AML-193 (cell line): ENCODE measurements around the gene CHST1.

ENCODE experiments used
- DNase-seq, 2 experiments: peaks; one replicate each; lab custom pipeline; 2025; lab: John Stamatoyannopoulos, UW

Gene CHST1, protein sequence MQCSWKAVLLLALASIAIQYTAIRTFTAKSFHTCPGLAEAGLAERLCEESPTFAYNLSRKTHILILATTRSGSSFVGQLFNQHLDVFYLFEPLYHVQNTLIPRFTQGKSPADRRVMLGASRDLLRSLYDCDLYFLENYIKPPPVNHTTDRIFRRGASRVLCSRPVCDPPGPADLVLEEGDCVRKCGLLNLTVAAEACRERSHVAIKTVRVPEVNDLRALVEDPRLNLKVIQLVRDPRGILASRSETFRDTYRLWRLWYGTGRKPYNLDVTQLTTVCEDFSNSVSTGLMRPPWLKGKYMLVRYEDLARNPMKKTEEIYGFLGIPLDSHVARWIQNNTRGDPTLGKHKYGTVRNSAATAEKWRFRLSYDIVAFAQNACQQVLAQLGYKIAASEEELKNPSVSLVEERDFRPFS

DNA sequence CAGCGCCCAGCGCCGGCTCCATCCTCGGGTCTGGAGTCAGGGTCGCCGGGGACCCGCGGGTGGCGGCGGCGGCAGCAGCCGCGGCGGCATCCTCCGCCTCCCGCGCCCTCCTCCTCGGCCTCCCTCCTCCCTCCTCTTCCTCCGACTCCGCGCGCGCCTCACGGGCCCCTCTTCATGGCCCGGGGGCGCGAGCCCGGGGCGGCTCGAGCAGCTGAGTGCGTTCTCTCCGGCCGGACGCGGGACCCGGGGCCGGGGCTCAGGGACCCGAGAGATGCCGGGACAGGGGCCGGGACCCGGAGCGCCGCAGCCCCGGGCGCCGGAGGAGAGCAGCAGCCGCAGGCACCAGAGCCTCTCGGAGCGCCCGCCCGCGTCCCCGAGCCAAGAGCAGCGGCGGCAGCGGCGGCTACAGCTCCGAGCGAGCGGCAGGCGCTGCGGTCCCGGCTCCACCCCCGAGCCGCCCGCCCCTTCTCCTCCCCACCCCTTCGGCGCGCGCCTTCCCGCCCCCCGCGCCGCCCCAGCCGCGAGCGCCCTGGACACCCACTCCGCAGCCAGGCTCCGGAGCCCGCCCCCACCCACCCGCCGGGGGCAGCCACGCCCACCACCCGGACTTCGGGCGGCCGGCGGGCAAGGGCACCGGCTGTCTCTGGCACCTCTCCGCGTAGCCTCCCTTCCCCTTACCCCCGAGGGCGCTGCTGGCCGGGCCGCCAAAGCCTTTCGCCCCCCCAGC lies at the start of gene CHST1:
TSS of gene CHST1 (minus strand) at position 417 of the 727 bp plus-strand sequence. CDS start 14,699 bp downstream, outside the sequence.
- no peak for DNase-seq

DNA sequence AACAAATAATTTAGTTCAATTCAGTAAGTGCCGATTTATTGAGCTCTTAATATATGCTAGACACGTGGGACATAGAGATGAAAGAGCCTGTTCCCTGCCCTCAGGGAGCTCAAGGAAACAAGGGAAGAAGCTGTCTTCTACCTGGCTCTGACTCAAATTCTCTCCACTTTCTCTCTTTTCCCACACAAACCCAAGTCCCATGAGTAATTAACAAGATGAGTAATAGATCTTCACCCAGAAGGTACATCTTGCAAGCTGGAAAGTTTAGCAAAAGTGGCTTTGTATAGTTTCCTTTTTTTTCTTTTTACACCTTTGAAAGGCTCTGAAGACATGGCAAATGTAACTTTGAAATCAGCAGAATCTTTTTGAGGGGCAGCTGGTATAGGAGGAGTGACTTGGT lies 48.2 kb upstream of the CHST1 start:
- DNase-seq: no peak

DNA sequence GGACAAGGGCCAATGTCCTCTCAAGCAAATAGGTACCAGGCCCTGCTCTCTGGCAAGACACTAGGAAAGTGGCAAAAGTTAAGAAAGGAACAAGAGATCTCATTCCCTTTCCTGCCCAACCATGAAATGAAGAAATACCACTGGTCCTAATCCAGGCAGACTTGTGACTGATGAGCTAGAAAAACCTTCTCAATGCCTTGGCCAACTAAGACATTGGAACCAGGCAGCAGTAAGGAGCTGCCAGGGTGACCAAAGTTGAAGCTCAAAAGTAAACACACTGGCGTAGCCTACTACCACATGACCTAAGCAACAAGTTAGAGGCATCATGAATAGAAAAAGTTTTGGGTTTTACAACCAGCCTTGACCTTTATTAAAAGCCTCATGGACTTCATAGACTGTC lies 45.1 kb upstream of the CHST1 start:
- DNase-seq: no peak

DNA sequence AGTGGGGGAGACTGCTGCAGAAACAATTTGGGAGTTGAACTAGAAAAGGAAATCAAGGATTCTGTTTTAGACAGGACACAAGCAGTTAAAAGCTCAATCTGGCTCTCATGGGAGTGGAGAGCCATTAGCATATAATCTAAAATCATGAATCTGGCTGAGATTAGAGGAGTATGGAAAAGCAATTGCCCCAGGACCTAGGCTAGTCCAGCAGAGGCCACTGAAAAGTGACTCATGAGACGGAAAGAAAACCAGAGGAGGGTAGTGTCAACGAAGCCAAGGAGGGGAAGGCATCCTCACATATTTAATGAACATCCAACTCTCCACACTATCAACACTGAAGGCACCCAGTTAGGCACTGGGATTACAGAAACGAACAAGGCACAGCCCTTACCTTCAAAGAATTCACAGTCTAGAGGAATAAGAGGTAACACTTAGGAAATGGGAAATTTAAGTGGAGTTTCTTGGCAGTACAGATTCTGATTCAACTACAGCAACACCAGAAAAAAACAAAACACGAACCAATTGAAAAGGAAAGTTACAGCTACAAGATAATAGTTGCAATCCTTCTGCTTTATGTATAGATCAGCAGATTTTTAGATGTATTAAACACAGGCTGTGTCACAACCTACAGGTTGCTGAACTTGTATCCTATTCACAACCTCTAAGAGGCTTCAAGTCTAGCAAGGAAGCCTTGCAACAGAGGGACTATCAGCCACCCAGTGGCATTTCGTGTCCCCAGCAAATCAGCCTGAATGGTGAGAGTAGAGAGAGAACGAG lies 43.7 kb upstream of the CHST1 start:
- no peak for DNase-seq

DNA sequence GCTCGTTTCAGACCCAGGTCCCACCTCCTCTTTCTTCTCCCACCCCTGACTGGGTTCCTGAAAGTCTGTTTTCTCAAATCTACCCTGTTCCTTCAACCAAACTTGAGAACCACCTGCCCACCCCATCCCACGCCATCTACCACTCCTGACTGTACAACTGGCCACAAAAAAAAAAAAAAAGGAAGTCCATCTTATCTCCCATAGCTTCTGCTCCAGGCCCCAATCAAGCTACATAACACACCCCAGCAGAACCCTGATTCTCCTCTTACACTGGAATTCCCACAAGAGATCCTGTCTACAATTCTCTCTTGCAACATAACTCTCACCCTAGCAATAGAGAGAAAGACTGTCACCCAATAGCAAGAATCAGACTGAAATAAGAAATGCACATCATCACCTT lies 39.2 kb upstream of the CHST1 start:
- DNase-seq: no peak

DNA sequence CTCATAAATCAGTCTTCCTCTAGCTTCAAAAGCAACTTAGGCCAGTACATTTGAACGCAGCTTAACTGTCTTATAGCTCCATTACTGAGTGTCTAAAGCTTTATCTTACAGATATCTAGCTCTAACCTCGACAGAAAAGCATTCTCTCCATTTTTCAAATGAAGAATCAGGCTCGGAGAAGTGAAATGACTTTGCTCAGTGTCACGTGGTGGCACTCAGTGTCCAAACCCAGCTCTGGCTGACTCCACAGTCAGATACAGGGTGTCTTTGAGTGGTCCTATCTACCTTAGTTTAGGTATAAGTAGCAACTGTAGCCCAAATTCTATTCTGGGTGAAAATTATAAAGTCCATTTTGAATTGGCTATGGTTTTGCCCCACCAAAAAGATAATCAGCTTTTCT lies 38.7 kb upstream of the CHST1 start:
- no peak for DNase-seq

DNA sequence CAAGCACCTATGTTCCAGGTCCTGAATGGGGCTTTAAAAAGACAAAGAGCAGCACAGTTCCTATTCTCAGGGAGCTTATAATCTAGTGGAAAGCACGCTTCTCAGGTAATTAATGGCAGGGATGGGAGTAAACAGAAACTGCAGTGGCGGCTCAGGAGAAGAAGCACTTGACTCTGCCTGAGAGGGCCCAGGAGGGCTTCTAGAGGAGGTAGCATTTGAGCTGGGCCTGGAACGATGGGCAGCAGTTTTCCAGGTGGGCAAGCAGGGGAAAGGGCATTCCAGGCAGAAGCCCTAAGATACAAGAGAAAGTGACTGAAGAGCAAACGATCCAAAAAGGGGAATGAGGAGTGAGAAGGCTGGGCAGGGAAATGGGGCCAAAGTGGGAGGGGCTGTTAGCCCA lies 37.1 kb upstream of the CHST1 start:
- no peak for DNase-seq

DNA sequence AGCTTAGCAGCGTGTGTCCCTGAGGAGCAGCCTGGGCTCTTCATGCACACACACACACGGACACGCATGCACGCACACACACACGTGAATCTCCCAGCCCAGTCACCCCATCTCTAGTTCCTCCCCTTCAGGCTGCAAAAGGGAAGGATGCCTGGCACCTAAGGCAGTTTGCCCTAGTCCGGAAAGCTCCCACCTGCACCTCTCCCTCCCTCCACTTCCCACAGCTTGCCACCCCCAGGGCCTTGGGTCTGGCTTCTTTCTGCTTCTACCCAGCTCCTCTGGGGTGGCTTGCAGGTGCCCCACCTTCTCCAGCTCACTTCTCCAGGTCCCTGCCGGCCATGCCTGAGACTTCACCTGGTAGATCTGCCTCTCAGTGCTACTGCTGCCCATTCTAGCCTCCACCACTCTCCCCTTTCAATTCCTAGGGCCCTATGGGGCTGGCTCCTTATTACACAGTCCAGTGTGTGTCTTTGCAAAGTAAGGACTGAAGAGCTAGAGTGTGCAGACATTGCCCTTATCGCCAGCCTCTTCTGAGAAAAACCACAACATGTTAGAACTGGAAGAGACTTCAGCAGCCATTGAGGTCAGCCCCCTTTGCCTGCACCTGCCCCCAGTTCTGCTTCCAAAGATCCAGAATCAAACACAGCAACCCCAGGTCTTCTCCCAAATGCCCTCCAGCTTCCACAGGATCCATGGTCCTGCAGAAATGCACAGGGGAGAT lies 33.5 kb upstream of the CHST1 start:
- DNase-seq: no peak

DNA sequence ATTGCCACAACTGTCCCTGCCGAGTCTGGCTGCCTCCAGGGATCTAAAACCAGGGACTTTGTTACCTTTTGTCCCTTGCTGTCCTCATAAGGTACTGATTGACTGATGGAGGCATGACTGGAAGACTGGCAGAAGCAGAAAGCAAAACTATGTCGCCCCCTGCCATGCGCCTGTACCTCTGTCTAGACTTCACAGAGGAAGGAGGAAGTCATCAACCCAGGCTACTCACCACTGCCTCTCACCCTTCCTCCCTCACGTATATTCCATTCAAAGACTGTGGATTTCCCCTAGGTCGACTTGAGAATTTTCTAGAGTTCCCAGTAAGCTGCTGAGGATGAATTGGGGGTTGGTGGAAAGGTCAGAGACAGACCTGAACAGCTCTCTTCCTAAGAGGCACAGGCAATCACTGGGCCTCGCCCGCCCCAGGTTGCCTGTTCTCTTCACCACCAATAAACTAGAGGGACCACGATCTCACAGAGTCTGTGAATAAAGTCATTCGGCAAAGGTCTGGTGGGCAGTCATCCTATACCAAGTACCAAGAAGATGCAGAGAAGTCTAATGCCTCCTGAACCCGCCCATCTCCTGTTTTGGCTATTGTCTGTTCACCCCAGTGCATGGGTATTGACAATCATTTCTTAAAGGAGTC lies 27.5 kb upstream of the CHST1 start:
- DNase-seq: no peak

DNA sequence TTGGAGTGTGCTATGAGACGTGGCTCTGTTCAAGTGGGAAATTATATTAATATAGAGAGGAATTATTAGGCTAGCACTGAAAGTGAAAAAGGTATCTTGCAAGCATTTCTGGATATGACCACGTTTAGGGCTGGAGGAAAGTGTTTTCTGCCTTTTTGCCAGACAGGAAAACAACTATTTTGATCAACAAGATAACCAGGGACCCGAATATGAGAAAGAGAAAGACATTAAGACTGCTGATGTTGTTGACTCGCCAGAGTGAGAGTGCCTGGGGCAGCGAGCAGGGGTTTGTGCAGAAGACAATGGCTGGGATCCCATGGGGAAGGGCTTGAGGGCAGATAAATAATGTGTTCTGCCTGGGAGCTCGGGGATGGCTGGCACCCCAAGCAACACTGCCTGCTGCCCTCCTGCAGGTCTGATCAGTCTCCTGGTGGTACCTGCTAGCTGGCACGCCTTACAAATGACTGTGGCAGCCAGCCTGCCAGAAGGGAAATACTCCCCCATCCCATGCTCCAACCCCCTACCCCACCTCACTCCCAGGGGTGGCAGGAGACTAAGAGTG lies 23.1 kb upstream of the CHST1 start:
- no peak for DNase-seq

DNA sequence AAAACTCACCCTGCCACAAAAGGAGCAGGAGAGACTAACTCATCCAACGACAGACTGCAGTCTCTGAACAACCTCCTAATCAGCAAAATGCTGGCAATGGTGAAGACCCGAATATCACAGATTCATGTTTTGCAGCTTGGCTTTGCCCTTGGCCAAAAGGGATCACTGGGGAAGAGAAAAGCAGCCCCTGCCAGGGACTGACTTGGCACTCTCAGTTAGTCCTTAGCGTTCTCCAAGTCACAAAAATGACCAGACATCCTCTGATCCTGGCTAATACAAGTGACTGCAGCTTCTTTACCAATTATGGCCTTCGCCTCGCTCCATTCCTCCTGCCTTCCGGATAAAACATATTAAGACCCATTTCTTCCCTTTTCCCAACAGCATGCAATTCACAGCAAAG lies 22.4 kb upstream of the CHST1 start:
- DNase-seq: no peak

DNA sequence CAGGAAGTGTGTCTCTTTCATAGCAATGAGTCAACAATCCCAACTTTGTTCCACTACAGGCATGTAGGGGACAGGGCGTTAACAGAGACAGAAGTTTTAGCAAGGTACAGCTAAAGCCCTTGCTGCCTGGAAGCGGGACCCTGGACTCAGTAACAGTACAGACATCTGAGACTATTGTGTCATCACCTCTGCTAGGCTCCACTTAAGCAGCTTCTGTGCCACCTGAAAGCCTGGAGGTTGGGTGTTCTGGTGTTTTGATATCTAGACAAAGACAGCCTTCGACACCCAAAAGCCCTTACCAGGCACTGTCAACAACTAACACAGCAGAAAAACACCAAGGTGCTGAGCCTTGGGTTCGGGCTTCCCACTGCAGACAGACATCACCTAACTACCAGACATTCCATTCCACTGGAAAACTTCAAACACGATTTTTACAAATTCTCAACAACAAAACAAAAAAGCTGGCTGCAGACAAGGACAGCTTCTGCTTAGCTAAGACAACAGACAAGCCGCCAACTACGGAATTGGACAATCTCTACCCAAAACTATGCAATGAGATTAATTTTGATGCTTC lies 20.6 kb upstream of the CHST1 start:
- no peak for DNase-seq

DNA sequence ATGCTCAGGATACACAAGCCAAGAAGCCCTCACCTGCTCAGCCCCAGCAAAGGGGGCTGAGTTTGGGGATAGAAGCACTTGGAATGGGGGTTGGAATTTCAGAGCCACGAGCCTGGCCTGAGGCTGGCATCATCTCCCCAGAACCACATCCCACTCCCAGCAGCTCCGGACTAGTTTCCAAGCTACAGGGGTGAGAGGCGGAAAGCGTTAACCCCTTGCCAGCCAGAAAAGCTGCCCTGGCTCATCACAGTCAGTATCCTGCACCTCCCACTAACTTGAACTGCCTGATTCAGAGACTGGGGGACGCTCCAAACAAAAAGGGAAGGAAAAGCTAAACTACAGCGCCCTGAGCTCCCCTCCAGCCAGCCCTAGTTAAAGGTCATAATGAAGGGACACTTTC lies 19.0 kb upstream of the CHST1 start:
- no peak for DNase-seq

DNA sequence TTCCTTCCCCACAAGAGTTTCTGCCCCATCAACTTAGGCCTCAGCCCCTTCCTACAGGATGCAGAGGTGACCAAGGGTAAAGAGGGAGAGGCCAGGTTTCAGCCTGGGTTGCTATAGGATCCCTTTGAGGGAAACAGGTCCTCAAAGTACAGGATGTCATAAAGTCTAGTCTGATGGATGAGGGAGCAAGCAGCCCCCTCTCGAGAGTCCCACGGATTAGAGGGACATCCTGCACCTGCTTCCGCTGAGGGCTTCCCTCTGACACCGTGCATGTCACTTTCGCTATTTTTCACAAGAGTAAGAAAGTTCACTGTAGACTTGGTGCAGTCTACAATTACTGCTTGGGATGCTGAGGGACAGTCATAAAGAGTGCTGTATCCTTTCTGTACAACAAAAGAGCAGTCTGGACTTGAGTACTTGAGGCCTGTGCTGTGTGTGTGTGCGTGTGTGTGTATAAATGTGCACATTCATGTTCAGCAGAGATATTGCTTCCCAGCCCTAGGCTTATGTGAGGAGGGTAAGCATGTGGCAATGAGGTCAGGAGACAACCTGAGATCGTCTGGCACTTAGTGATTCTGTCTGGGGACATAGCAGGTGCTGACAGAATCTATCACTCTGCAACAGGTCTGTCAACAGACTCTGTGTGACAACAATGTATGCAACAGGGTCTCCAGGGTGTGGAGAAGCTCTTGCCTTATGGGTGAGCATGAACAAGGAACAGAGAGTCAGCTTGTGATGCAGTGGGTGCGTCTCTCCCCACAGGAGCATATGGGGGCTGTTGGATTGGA lies 18.0 kb upstream of the CHST1 start:
- DNase-seq: no peak

DNA sequence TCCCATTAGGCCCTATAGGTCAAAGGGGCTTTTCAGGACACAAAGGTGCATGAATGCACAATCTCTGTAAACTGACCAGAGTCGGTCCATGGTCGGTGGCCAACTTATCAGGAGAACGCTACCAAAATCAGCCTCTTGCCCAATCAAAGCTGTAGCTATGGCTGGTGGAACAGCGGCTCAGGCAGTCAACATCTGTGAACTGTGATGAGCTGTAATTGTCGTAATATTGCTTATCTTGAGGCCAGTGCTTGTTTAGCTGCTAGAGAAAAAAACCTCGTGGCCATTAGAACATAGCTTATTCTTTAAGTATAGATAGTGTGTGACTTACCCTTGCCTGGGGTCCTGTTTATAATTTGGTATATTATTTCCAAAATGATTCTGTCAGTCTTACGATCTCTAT lies 14.4 kb upstream of the CHST1 start:
- no peak for DNase-seq

DNA sequence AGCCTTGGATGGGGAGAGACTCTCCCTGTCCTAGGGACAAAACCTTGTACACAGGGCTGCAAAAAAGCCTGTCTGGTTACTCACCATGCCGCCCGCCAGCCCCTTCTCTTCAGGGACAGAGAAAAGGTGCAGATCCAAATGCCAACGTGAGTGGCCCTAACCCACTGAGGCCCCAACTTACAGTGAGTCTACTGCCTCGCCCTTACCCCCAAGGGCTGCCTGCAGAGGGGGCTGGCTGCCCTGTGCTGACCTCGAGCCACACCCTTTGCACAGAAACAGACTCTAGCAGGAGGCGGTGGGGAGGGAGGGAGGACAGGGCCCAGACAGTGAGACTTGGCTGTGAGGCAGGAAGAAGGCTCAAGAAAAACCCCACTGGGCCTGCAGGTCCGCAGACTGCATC lies 13.6 kb upstream of the CHST1 start:
- DNase-seq: no peak

DNA sequence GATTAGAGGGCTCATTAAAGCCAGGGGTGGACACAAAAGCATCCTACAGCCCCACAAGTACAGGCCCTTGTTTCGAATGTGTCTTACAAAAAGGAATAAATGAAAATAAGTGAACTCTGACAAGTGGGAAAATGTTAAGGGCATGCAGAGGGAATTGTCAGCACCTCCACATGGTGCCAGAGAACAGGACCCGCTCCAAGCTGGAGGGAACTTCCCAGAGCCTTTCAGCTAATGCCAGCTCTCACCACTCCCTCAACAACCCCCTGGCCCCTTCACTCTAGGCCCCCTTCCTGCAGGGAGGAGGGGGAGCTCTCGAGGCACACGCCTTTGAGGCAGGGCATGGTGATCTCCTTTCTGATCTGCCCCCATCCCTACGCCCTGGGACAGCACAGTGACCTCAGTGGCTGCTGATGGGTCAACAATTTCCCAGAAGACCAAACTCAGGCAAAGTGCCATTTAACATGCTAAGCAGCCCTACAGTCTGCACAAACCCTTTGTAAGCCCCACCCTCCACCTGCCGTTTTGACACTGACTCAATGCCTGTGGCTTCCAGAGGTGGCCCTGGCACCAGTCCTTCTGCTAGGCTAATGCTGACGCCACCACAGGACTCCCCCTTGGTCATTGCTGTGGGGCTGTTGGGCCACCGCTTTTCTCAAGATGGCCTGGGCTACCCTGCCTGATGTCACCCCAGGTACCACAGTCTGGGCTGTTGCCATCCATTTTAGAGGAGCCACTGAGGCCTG lies 12.5 kb upstream of the CHST1 start:
- no peak for DNase-seq

DNA sequence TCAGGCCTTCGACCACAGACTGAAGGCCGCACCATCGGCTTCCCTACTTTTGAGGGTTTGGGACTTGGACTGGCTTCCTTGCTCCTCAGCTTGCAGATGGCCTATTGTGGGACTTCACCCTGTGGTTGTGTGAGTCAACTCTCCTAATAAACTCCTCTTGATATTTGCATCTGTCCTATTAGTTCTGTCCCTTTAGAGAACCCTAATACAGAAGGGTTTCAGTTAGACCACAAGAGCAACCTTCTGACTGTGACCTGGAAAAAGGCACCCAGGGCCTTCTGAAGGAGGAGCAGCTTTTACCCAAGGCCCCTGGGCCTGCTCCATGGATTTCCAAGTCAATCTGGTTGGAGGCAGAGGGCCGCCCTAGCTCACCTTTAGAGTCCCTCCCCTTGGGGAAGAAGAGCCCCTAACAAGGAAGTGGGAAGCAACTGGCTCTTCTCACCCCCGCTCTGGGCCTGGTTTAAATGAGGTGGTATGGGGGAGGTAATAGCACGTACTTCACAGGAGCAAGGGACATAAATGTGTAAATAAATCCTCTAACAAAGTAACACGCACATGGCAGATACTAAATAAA lies 11.2 kb upstream of the CHST1 start:
- no peak for DNase-seq

DNA sequence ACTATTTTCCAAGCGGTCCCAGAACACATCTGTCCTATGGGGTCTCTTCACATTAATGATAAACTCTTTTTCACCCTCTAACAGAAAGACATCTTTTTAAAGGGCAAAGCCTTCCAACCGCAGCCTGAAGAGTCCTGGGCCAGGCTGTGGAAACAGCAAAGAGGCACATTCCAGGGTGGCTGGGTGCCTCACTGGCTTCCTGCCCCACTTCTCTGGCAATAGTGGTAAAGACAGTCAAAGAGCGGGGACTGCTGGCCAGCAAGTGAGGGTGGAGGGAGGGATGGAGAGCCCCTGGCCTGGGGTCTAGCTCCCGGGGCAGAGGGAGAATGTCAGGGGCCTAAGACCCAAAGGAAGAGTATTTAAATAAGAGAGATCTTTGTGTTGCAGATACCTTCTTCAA lies 10.2 kb upstream of the CHST1 start:
- no peak for DNase-seq
